ENCODE data around the gene MED12. TPM values are rescaled to one million over a fixed set of nuclear protein-coding genes. Genes with fewer than 3 reads are reported as not detected.

Gene MED12
- total RNA-seq, 1 donor from 2014 or later: 24.6 TPM

DNA sequence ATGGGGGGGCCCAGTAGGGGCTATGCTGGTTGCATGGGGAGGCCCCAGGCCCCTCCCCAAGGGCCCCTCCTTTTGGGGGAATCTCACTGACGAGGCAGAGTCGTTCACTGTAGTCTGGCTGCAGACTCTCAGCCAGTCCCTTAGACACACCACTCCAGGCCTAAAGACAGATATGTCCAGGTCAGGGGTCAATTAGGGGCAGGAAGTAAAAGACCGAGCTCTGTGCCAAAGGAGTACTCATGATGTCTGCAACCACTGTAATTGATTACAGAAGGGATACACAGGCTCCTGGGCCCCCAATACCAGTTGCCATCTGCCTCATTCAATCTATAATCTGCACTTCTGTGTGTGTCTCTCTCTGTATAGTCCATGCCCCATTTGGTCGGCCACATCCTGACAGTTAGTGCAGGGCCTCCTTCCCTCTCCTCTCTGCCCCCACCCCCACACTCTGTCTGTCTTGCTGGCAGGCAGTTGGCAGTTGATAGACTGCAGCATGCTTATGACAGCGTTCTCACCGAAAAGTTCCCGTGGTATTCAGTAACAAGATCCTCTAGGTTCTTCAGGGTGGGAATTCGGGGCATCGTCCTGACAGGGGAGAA is 10.5 kb upstream of the MED12 start:
- DNase-seq: no peak

DNA sequence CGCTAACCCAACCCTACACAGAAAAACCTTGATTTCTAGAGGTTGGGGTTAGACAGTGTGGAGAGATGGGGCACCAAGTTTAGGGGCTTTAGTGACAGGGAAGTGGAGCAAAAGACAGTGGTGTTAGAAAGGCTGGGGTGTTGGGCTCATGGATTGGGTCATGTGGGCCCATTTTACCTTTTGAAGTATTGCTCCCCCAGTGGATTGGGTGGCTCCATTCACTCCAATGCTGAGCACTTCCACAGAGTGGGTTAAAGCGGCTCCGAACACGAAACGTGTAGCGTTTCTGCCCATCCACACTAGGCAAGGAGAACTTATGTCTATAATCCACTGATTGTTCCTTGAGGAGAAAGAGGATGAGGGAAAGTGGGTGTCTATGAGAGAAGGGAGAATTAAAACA is 9.3 kb upstream of the MED12 start:
- no peak for DNase-seq

DNA sequence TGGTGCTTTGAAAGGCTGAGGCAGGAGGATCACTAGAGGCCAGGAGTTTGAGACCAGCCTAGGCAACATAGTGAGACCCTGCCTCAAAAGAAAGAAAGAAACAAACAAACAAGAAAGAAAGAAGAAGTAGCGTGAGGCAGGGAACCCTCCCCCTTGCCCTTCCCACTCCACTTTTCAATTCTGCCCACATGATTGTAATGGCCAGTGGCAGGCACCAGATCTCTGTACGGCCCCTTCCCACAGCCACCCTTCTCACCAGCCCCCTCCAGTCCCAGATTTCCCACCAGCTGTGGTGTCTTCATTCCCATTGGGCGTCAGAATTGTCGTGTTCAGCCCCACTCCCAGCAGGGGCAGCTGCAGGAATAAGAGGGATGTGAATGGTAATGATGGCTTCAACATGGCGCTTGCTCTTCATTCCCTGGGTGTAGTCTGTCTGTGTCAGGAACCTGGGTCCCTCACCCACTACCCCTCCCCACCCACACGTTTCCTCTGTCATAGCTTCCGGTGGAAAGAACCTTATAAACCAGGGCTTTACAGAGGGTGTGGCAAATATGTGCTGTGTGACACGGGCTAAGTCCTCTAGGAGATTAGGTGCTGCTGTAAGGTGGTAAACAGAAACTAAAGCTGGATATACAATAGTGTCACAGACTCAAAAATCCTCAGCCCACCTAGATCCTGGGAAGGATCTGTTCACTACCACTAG is 7.1 kb upstream of the MED12 start, which contains the start of gene IL2RG:
TSS of gene IL2RG (minus strand) at position 437 of the 703 bp plus-strand sequence. CDS start at position 399, 38 bp downstream.
- no peak for DNase-seq

DNA sequence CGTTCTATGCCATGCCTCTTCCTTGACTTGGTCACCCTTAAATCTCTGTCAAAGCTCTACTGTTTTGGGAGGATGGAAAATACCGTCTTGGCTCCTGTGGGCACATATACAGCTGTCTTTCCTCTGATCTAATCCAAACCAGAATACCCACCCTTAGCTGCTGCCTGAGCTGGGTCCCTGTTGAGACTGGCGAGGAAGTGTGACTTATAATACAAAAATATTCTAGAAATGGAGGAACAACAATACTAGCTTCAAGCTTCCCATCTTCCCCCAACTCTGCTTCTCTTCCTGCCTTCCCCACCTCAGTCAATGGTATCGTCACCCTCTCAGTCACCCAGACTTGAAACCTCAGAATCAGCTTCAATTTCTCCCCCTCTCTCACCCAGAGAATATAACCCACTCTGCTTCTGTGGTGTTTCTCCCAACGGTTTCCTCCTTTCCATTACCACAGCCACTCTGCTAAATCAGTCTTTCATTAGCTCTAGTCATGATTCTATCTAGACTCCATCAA is 6.4 kb upstream of the MED12 start:
- DNase-seq: no peak

DNA sequence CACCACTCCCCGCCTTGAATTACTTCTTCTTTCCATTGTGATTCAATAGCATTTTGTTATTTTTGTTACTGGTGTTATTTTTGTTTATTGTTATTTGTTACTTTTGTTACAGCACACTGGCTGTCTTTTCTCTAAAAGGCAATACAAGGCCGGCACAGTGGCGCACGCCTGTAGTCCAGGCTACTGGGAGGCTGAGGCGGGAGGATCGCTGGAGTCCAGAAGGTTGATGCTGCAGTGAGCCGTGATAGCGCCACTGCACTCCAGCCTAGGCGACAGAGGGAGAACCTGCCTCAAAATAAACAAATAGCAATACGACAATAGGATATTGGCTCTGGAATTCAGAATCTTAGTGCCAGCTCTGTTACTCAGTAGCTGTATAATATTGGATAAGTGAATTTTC is 1.0 kb upstream of the MED12 start:
- no peak for DNase-seq

DNA sequence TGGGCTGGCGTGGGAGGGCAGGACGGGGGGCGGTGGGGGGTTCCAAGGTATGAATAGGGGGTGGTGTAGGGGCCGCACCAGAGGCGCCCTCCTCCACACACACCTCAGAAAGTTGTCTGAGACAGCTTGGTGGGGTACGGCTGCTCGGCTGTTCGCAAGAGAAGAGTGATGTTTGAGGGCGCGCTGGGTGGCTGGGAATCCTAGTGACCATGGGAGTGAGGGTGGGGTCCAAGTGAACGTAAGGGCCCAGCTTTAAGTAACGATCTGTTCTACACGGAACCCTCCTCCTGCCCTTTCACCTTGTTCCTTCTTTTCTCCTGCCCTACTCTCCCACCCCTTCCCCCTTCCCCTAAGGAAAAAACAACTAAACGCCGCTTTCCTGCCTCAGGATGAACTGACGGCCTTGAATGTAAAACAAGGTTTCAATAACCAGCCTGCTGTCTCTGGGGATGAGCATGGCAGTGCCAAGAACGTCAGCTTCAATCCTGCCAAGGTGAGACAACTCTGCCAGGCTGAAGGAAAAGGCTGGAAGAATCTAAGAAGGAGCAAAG is 664 bp downstream of the MED12 start:
- no peak for DNase-seq

DNA sequence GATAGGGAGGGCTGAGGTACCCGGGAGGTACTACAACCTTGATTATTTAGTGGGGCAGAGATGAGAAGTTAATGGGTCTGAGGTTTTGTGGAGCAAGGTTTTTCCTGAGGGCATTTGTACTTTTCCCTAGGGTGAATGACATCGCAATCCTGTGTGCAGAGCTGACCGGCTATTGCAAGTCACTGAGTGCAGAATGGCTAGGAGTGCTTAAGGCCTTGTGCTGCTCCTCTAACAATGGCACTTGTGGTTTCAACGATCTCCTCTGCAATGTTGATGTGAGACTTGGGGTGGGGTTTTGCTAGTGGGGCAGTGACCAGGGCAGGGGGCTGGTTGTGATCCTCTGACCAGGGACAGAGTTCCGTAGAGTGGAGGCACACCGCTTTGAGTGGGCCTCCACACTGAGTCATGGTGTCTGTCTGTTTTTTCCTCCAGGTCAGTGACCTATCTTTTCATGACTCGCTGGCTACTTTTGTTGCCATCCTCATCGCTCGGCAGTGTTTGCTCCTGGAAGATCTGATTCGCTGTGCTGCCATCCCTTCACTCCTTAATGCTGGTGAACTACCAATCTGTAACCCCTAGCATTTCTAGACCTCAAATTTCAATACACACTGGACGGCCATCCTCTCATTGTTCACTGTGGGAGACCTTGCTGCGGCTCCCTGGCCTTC is 9.9 kb downstream of the MED12 start:
- DNase-seq: no peak

DNA sequence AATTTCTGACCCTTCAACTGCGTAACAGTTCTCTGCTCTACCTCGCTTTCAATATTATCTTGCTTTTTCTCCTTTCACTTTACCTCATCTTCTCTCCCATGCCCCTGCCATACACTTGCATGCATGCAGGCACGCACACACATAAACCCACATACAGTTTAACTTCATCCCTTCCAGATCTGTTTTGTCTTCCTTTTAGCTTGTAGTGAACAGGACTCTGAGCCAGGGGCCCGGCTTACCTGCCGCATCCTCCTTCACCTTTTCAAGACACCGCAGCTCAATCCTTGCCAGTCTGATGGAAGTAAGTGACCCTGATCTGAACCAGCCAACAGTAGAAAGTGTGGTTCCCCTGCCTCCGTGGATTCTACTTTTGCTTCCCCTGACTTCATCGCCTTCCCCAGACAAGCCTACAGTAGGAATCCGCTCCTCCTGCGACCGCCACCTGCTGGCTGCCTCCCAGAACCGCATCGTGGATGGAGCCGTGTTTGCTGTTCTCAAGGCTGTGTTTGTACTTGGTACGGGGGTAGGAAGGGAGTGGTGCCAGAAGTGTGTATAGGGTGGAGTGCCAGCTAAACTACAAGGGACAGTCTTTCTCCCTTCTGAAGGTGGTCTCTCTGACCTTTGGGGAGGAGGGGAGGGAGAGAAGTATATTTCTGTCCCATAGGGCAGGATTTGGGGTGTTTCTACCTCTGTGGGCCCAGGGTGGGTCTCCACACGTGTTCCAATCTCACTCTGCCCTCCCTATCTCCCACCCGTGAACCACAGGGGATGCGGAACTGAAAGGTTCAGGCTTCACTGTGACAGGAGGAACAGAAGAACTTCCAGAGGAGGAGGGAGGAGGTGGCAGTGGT is 10.7 kb downstream of the MED12 start:
- DNase-seq: peak; percentile 33

DNA sequence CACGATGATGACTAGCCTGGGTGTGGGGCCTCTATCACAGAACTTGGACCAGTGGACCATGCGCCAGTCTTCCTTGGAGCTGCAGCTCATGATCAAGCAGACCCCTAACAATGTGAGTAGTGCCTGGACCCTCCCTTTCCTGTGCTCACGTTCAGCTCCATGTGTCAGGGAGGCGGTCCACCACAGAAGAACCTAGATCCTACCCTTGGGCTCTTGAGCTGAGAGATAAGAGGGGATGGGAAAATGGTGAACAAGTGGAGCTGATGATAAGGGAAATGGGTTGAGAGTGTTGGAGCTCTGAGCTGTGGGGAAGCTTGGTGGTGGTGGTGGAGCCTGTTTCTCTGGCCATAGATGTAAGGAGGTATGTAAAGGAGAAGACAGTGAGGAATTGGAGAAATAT is 13.1 kb downstream of the MED12 start:
- DNase-seq: no peak

DNA sequence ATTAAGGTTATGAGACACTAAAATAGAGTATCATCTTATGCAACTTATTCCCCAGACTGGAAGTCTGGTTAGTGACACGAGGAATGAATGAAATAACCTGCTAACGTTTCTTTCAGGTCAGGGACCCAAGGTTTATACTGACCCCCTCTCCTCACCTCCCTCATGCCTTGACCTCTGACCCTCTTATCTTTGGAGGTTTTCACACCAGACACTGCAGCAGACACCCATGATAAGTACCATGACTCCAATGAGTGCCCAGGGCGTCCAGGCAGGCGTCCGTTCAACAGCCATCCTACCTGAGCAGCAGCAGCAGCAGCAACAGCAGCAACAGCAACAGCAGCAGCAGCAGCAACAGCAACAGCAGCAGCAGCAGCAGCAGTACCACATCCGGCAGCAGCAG is 22.0 kb downstream of the MED12 start:
- DNase-seq: no peak

DNA sequence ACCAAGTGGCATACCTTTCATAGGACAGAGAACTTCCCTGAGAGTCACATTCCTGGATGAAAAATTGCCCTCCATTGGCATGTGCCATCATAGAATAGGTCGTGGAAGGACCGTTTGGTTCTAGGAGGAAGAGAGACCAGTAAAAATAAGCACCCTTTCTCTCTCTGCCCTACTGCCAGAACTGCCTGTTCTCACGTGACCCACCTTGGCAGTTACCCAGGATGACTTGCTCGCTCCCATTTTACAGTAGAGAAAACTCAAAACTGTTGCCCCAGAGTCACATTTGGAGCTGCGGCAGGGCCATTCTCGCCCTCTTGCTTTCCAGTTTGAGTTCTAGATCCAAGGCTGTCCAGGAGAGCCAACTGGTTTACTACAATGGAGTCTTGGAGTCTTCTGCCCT is 25.1 kb downstream of the MED12 start:
- DNase-seq: peak; percentile 2

DNA sequence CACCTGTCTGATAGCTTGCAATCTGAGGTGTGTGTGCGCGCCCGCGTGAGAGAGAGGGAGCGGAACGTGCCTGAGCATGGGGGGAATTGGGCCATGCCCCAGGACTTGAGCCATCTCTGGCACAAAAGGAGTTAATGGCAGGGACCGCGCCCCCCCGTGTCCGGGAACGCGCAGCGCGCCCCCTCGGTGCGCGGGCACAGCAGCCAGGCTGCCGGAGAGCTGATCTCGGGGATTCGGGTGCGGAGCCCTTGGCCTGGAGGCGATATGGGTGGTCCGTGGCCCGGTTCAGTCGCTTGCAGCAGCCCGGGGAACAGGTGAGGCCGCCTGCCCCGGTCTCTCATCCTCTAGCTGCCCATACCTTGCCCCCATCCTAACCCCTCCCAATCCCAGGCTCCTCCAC is 26.3 kb downstream of the MED12 start, which contains the start of gene NLGN3:
TSS of gene NLGN3 (plus strand) at position 191 of the 400 bp plus-strand sequence. CDS start 2,909 bp downstream, outside the sequence.
- peak; percentile 13 for DNase-seq

DNA sequence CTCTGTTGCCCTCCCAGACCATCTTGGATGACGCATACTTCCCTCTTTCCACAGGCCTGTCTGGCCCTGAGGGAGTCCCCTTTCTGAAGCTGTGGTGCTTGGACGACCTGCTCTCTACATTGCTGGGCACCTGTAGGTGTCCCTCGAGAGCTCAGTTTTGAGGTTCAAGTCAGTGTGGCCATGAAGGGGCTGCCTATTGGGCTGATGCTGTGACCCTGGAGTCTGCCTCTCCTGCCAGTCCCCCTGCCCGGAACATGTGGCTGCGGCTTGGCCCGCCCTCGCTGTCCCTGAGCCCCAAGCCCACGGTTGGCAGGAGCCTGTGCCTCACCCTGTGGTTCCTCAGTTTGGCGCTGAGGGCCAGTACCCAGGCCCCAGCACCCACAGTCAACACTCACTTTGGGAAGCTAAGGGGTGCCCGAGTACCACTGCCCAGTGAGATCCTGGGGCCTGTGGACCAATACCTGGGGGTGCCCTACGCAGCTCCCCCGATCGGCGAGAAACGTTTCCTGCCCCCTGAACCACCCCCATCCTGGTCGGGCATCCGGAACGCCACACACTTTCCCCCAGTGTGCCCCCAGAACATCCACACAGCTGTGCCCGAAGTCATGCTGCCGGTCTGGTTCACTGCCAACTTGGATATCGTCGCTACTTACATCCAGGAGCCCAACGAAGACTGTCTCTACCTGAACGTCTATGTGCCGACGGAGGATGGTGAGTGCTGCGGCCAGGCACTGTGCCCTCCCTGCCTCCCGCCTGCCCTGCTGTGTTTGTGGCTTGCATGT is 29.3 kb downstream of the MED12 start:
- peak; percentile 5 for DNase-seq

DNA sequence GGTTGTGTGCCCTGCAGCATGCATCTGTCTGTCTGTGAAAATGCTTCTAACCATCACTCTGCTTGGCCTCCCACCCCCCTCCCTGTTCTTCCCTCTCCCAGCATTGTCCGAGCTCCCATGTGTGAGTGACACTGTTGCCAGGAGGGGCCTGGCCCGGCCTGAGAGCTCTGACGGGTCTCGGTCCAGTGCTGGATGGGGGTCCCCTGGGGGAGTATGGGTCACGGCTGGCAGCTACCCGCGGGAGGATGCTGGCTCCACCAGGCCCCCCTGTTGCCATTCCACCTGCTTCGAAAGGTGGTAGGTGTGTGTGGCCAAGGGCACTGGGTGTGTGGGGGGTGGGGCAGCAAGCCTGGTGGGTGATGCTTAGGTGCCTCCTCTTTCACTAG is 29.9 kb downstream of the MED12 start:
- DNase-seq: no peak

DNA sequence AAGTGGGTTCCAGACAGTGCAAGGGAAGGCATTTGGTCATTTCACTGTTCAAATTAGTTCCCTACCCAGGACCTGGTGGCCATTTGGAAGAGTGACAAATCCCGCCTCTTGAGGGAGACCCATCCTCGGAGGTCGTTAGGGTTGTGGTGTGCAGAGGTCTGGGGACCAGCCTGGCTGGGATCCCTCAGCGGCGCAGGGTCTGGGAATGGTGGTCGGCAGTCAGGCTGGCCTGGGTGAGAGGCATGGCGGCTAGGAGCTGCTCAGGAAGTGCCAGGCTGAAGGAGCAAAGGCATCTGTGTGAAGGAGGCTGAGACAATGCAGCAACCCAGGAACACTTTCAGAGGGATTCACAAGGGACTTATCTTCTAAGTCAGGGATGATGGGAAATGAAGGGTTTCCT is 33.0 kb downstream of the MED12 start:
- no peak for DNase-seq

DNA sequence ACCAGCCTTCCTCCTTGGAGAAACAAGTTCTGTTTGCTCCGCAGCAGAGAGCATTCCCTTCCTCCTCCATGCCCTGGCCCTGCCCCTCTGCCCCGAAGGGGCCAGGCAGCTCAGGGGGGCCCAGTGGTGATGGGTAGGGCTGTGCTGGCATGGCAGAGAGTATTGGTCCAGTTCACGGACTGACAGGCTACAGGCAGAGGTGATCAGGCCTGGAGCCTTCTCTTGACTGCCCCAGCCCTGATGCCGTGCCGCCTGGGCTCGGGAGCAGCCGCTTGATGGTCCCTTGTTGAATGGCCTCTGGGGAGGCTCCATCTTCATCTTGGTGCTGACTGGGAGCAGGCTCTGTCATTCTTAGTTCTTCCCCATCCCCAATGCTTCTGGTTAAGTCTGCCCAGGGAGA is 35.8 kb downstream of the MED12 start:
- no peak for DNase-seq

DNA sequence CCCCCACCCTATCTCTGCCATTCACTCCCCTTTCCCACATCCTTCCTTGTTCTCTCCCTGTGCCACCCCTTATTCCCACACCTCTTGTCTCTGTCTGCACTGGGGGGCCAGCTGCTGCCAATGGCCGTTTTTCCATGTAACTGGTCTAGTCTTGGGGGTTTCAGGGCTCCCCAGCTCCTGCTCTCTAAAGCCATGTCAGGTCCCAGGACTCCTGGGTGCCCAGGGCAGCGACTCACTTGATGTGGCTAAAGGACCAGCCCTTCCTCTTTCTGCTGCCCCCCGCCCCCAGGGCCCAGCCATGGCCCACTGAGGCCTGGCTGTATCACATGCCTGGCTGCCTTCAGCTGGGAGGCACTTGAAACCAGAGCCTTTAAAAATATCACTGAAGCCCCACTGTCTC is 36.2 kb downstream of the MED12 start:
- no peak for DNase-seq

DNA sequence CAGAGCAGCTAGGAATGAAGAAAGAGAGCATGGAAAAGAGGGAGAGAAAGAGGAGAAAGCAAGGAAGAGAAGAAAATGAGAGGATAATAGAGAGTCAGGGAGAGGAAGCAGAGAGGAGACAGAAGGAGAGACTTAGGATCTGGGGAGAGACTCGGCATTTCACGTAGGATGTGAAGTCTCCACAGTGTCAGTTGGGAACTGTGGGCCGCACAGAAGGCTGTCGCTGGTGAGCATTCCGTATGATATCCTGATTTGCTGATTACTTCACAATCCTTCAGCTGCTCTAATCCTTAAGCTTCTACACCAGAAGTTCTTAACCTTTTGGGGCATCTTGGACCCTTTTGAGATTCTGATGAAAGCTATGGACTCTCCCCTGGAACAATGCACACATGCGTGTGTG is 40.2 kb downstream of the MED12 start:
- DNase-seq: no peak

DNA sequence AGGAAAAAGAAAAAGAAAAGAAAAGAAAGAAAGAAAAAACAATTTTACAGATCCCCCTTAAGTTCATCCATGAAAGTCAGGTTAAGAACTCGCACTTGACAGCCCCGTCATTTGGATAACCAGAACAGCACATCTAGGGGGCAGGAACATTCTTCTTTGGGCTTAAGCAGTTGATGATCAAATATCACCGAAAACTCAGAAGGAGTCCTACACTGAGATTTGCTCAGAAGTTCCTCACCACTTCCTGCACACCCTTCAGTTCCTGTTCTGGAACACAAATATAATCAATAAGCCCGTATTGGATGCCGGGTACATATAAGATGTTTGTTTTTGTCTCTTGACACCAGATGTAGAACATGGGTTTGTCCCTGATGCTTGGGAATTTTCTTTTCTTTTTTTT is 40.9 kb downstream of the MED12 start:
- DNase-seq: no peak

DNA sequence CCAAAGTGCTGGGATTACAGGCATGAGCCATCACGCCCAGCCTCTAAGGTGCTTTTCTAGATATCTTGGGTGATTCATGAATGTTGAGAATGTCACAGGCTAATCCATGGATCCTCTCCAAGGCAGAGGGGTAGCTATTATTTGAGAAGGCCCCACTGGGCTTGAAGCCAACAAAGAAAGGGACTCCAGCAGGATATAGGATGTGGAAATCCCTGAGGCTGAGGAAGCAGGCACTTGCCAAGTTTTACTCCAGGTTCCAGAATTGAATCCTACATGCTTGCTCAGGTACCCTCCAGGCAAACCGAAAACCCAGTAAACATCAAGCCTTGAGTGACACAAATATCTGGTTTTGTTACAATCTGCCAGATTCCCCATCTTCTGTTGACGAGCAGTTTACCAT is 42.1 kb downstream of the MED12 start:
- DNase-seq: no peak

DNA sequence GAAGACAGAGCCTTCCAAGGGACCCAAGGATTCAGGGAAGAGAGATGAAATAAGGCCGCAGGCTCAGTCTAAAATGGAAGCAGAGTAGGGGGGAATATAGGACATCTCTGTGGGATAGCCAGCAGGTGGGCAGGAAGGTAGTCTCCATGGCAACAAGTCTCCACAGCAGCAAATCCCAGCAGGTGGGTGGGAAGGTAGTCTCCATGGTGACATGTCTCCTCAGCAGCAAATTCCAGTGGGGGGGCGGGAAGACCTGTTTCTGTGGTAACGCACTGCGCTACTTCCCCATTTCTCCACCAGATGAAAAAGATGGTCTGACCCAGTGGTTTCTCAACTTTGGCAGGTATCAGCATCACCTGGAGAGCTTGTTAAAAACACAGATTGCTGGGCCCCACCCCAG is 44.6 kb downstream of the MED12 start:
- DNase-seq: peak; percentile 46
